ENCODE measurements around the gene GPX8. TPM values are rescaled to one million over a fixed set of nuclear protein-coding genes. Genes with fewer than 3 reads are reported as not detected.

The GPX8 gene
- total and polyA plus RNA-seq, 10 donors = 1.5 to 10.0 (median 5.7) TPM

DNA sequence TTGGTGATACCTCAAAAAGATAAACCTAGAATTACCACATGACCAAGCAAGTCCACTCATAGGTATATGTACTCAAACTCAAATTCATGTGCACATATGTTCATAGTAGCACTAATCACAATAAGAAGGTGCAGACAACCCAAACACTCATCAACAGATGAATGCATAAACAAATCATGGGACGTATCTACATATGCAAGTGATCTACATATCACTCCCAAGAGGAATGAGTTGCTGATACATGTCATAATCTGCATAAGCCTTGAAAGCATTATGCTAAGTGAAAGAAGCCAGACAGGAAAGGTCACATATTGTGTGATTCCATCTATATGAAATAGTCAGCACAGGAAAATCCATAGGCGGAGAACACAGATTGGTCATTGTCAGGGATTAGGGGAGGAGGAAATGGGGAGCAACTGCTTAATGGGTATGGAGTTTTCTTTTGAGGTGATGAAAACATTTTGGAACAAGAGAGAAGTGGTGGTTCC is 10.6 kb upstream of the GPX8 start:
- DNase-seq = no peak
- WGBS, 5 donors = 54 to 82% (median 74%) methylated on average over 2 of the region's 2 CpGs
- Histone ChIP-seq H3K9me3 (no peaks in the 10 kb centered on the region), H3K4me3 (no peak overlapping the region), H3K27me3 (replicated peaks in 1 of 7) (peaks cover 0 to 43% (median 5%) of the 10 kb centered on the region in 7 donors), H3K36me3 (no peaks in the 10 kb centered on the region), H3K4me1 (peaks cover 0 to 9% (median 2%) of the 10 kb centered on the region in 6 donors), H3K27ac (no peak overlapping the region)
- TF ChIP-seq, protein P1, sequence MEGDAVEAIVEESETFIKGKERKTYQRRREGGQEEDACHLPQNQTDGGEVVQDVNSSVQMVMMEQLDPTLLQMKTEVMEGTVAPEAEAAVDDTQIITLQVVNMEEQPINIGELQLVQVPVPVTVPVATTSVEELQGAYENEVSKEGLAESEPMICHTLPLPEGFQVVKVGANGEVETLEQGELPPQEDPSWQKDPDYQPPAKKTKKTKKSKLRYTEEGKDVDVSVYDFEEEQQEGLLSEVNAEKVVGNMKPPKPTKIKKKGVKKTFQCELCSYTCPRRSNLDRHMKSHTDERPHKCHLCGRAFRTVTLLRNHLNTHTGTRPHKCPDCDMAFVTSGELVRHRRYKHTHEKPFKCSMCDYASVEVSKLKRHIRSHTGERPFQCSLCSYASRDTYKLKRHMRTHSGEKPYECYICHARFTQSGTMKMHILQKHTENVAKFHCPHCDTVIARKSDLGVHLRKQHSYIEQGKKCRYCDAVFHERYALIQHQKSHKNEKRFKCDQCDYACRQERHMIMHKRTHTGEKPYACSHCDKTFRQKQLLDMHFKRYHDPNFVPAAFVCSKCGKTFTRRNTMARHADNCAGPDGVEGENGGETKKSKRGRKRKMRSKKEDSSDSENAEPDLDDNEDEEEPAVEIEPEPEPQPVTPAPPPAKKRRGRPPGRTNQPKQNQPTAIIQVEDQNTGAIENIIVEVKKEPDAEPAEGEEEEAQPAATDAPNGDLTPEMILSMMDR (IDR thresholded peaks at IDR 0.05 in 8 of 11, conservative IDR thresholded peaks at IDR 0.05 in 3 of 11) = no peak
- TF ChIP-seq POLR2AphosphoS5 (IDR thresholded peaks at IDR 0.05) (no peak), POLR2A (IDR thresholded peaks at IDR 0.05) (no peak)
- intact Hi-C loops (cut with DNase I; ENCODE audit: low total_unique reads) = no loop called here

DNA sequence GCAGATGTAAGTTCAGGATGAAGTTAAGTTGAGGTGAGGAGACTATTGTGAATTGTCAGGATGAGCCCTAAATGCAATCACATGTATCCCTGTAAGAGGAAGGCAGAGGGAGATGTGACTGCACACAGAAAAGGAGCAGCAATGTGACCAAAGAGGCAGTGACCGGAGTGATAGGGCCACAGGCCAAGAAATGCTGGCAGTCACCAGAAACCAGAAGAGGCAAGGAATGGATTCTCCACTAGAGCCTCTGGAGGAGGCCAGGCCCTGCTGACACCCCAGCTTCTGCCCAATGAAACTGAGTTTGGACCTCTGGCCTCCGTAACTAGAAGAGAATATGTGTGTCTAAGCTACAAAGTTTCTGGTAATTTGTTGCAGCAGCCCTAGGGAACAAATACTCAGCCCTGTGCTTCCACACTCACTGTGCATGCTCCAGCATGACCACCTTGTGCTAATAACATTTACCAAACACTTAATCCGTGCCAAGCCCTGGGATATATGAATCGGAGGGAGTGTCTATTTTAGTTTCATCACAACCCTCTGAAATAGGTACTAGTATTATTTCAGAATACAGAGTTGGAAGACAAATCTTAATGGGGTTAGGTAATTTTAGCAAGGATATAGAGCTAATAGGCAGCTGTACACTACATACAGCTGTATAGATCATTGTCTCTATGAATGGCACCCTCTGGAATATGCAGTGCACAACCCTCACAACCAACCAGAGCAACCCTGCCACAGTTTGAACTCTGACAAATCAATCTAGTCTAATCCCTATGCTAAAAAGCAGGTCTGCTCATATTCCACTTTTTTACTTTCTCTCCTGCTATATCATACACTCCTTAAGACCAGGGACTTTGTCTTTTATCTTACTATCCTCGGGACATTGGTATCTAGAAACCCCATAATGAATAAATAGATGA is 7.8 kb upstream of the GPX8 start:
- peaks cover 0 to 31% (median 6%) of the 10 kb centered on the region in 7 donors for H3K27me3 ChIP-seq (replicated peaks in 1 of 7)
- TF ChIP-seq POLR2AphosphoS5 (IDR thresholded peaks at IDR 0.05) (no peak), POLR2A (IDR thresholded peaks at IDR 0.05) (no peak)
- TF ChIP-seq, protein P1 (IDR thresholded peaks at IDR 0.05 in 8 of 11, conservative IDR thresholded peaks at IDR 0.05 in 3 of 11) = no peak
- no peak overlapping the region for H3K4me3 ChIP-seq
- no peaks in the 10 kb centered on the region for H3K36me3 ChIP-seq
- no peak for DNase-seq
- H3K27ac ChIP-seq = no peak overlapping the region
- no peaks in the 10 kb centered on the region for H3K9me3 ChIP-seq
- WGBS, 5 donors = 67 to 71% (median 69%) methylated on average over 5 of the region's 5 CpGs
- intact Hi-C loops (cut with DNase I; ENCODE audit: low total_unique reads) = loop anchor here (10.0 kb wide), 1 partner anchor 247 kb away; no protein-coding TSS in a partner anchor
- no peaks in the 10 kb centered on the region for H3K4me1 ChIP-seq

DNA sequence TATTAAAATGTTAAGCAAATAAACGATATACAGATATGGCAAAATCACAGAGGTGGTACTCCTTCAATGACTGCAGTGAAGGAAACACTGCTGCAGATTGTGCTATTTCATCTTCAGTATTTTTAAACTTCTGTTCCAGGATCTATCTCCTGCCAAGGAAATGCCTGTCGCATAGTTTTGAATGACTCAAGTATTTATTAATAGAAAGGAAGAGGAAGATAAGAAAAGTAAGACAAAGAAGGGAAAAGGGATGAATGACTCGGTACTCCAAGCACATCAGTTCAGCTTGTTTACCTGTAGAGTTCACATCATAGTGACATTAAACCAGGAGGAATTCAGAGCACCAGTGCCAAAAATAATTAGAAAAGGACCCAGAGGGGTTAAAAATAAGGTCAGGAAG is 5.1 kb upstream of the GPX8 start:
- H3K9me3 ChIP-seq = no peaks in the 10 kb centered on the region
- no peak overlapping the region for H3K27ac ChIP-seq
- no peak overlapping the region for H3K4me3 ChIP-seq
- H3K36me3 ChIP-seq = no peaks in the 10 kb centered on the region
- intact Hi-C loops (cut with DNase I; ENCODE audit: low total_unique reads) = loop anchor here (10.0 kb wide), 1 partner anchor 250 kb away; no protein-coding TSS in a partner anchor
- H3K4me1 ChIP-seq = peaks cover 0 to 6% (median 0%) of the 10 kb centered on the region in 6 donors
- DNase-seq = no peak
- peaks cover 0 to 37% (median 2%) of the 10 kb centered on the region in 7 donors for H3K27me3 ChIP-seq (replicated peaks in 1 of 7)
- WGBS, 5 donors = 23 to 38% (median 32%) methylated on average over 3 of the region's 3 CpGs
- no peak for TF ChIP-seq POLR2AphosphoS5 (IDR thresholded peaks at IDR 0.05)
- TF ChIP-seq, protein P1 (IDR thresholded peaks at IDR 0.05 in 8 of 11, conservative IDR thresholded peaks at IDR 0.05 in 3 of 11) = no peak
- TF ChIP-seq POLR2A (IDR thresholded peaks at IDR 0.05) = no peak
